ENCODE results near the gene GNG8. TPM values are rescaled to one million over a fixed set of nuclear protein-coding genes. Genes with fewer than 3 reads are reported as not detected.

GNG8 gene
- not detected in 2 replicates for total RNA-seq (2011; cell fraction: chromatin; rRNA removed; ENCODE audit: low replicate concordance)
- total RNA-seq (2011; cell fraction: nucleolus; rRNA removed): not detected in 2 replicates
- total RNA-seq (2011; cell fraction: nucleoplasm; rRNA removed): not detected in 2 replicates
- total RNA-seq (2014; rRNA removed) (not detected in 2 replicates), total RNA-seq (2014; rRNA removed; fragmentation: Illumina TruSeq; extraction: Trizol) (not detected in 2 replicates), total RNA-seq (2015; rRNA removed; fragmentation: Illumina TruSeq; extraction: Trizol) (not detected in 2 replicates), total RNA-seq (2021) (not detected in 2 replicates), polyA plus RNA-seq (2011; rRNA removed) (not detected in 2 replicates), polyA plus RNA-seq (2014; fragmentation: Illumina TruSeq; extraction: Trizol) (not detected in 2 replicates), polyA plus RNA-seq (2014; fragmentation: Nextera tagmentation; extraction: Ambion mirVana) (1 to 10 TPM in 1 of 2 experiments, not detected in 1; 1.3 TPM), polyA plus RNA-seq (2014; rRNA removed) (not detected in 2 replicates), polyA minus RNA-seq (2011; rRNA and poly(A)+ RNA removed) (not detected in 2 replicates), Bru-seq, nascent RNA (percentile 44 among the genes with signal in this experiment), BruChase-seq, experiment 1, labeled RNA remaining after a 2-hour chase (not detected), BruChase-seq, experiment 2, labeled RNA remaining after a 6-hour chase (not detected)
- not detected in 2 replicates for polyA plus RNA-seq (2011; cell fraction: cytosol; rRNA removed)
- polyA plus RNA-seq (2011; cell fraction: nucleus; rRNA removed): not detected in 2 replicates
- polyA plus RNA-seq (2012): not detected in 2 replicates
- polyA minus RNA-seq (2011; cell fraction: cytosol; rRNA and poly(A)+ RNA removed): not detected in 2 replicates
- polyA minus RNA-seq (2011; cell fraction: nucleus; rRNA and poly(A)+ RNA removed): not detected in 2 replicates
- long read RNA-seq, experiment 1: 0 reads
- long read RNA-seq, experiment 2, partial matches to known transcripts: 0 of 1 reads
- long read RNA-seq, experiment 2, other reads (novel, unspliced or antisense): 1 of 1 reads
- long read RNA-seq, experiment 3, partial matches to known transcripts: 0 of 1 reads
- long read RNA-seq, experiment 3, other reads (novel, unspliced or antisense): 1 of 1 reads

- Histone ChIP-seq H3K79me2 (ENCODE audit: control insufficient read depth, insufficient read depth, low read length) (no peaks in the 10 kb centered on the region), H3K36me3 (ENCODE audit: control insufficient read depth, insufficient read depth, low read length) (no peaks in the 10 kb centered on the region), H3K27me3 (ENCODE audit: control insufficient read depth in 2 of 2, insufficient read depth in 2 of 2, low read length in 2 of 2) (no peaks in the 10 kb centered on the region), H3K9me3 (replicated peaks; ENCODE audit: control insufficient read depth, insufficient read depth, low read depth, low read length) (no peaks in the 10 kb centered on the region), H3K4me3 (no peak within 1 kb of the TSS), H3K27ac (ENCODE audit: extremely low read depth, low read depth, low read length) (no peak within 1 kb of the TSS; the same call in 2 of the 3 replicates), H3K9ac (ENCODE audit: insufficient read depth in 1 of 2, low read depth in 2 of 2, low read length in 2 of 2) (peak within 1 kb of the TSS in 1 of 2 experiments; percentile 50; a peak in 2 of 4 replicates), H3K9me1 (ENCODE audit: control insufficient read depth, insufficient read depth, low read length) (no peaks in the 10 kb centered on the region), H3K4me1 (replicated peaks in 1 of 2; ENCODE audit: control insufficient read depth in 2 of 2, insufficient read depth in 2 of 2, low read length in 2 of 2) (peaks cover 28 to 62% of the 10 kb centered on the region in 2 experiments), H4K20me1 (replicated peaks; ENCODE audit: control insufficient read depth, insufficient read depth, low read length) (no peaks in the 10 kb centered on the region), H3K4me2 (ENCODE audit: insufficient read depth, low read length) (peak within 1 kb of the TSS; percentile 56), H2AFZ (ENCODE audit: low read depth, low read length) (peak within 1 kb of the TSS; percentile 52)
- no peak for ATAC-seq
- ChIA-PET CTCF (ENCODE audit: low intra/inter-chr PET ratio) (interaction anchor here (0.7 kb wide), 1 partner anchor 86 kb away, joined by 6 read pairs; no protein-coding TSS in a partner anchor), POLR2A (no interaction called here)
- 11% methylated on average over 26 of the region's 34 CpGs for WGBS (ENCODE audit: insufficient coverage, low coverage, missing lambda C conversion rate)
- peak; percentile 54 to 80 (median 72) for DNase-seq (ENCODE audit: extremely low read depth in 1 of 4, low spot score in 3 of 4)
- FAIRE-seq: no peak
- in situ Hi-C loops (cut with MboI) (no loop called here), intact Hi-C loops (cut with micrococcal nuclease) (no loop called here)
- no TSS peak for BruUV-seq (replicated peaks)
- TF ChIP-seq ARID1B (IDR thresholded peaks at IDR 0.05) (0 out of 2 replicates have a peak, but pooled peaks have one; percentile 10), ID3 (CRISPR knock-in tag; IDR thresholded peaks at IDR 0.05) (no peak), ID3 (tag; IDR thresholded peaks at IDR 0.05) (peak; percentile 34; the same call in 1 of the 2 replicates), NELFE (IDR thresholded peaks at IDR 0.05; ENCODE audit: insufficient read depth, insufficient read length) (no peak), RREB1 (CRISPR knock-in tag; IDR thresholded peaks at IDR 0.05) (no peak), ZKSCAN1 (IDR thresholded peaks at IDR 0.05; ENCODE audit: low read depth, low read length) (0 out of 2 replicates have a peak, but pooled peaks have one; percentile 21), BCOR (IDR thresholded peaks at IDR 0.05) (peak; percentile 54), ZNF263 (CRISPR knock-in tag; IDR thresholded peaks at IDR 0.05; ENCODE audit: borderline replicate concordance) (peak; percentile 15; the same call in 1 of the 2 replicates), TBL1XR1 (IDR thresholded peaks at IDR 0.05; ENCODE audit: low read length in 2 of 2) (no peak)
Measured at GRCh38 chr19:46635920-46636761, at the start of gene GNG8. Gene GNG8 (minus strand): TSS chr19:46636202. CDS start chr19:46634682, 1,520 bp downstream.

Measured in K562 (cell line).